Fibroblast of mammary gland (primary cell): Measurements from ENCODE around the gene PDE1A.

Source experiments
- DNase-seq: peaks from one replicate; pipeline ENCODE4 v3.0.0-alpha.2; 2010; ENCODE audit warnings: low read depth
- H3K4me3 ChIP-seq: 2 replicates; pipeline ENCODE4 v1.5.1; 2011; ENCODE audit warnings: low read depth, mild to moderate bottlenecking, low read length, moderate library complexity; ENCODE audit not compliant: control insufficient read depth
- CTCF ChIP-seq: conservative IDR thresholded peaks from 2 replicates; pipeline ENCODE4 v1.5.1; 2011; ENCODE audit warnings: low read depth, low read length, inconsistent platforms; ENCODE audit not compliant: control insufficient read depth, insufficient read depth

Gene PDE1A

GRCh38 chr2:182375862-182376261, 51.0 kb downstream of the PDE1A start:
- DNase-seq: no peak
- TF ChIP-seq CTCF: no peak
- no peak overlapping the region for H3K4me3 ChIP-seq

GRCh38 chr2:182372661-182373060, 54.2 kb downstream of the PDE1A start:
- no peak overlapping the region for H3K4me3 ChIP-seq
- TF ChIP-seq CTCF: no peak
- peak; percentile 91 for DNase-seq

DNA sequence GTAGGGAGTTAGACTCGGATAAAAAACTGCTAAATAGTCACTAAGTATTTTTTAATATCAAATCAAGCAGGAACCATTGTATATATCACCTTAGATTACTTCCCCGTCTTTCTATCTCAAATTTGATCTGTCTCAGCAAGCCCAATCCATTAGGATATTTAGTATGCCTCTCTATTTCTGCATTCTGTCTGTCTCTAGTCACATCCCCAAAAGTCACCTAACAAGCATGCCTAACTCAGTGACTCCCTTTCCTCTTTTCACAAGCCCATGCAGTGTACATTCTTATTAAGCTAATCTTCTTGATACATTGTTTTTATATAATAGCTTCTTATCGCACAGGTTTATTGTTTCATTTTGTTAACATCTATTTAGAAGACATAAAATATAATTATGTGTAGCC, 57.8 kb downstream of the PDE1A start:
- H3K4me3 ChIP-seq: no peak overlapping the region
- no peak for DNase-seq
- no peak for TF ChIP-seq CTCF

GRCh38 chr2:182368446-182368845, 58.4 kb downstream of the PDE1A start:
- TF ChIP-seq CTCF: no peak
- H3K4me3 ChIP-seq: no peak overlapping the region
- peak; percentile 72 for DNase-seq

- no peak overlapping the region for H3K4me3 ChIP-seq
- no peak for TF ChIP-seq CTCF
- no peak for DNase-seq
Observed at GRCh38 chr2:182367401-182367800, 59.4 kb downstream of the PDE1A start.

- no peak for TF ChIP-seq CTCF
- peak; percentile 92 for DNase-seq
Observed at GRCh38 chr2:182366628-182367027, 60.2 kb downstream of the PDE1A start.

GRCh38 chr2:182365855-182366254, 61.0 kb downstream of the PDE1A start:
- no peak for DNase-seq
- H3K4me3 ChIP-seq: no peak overlapping the region
- TF ChIP-seq CTCF: no peak

More at GRCh38 chr2:182366628-182367027, 60.2 kb downstream of the PDE1A start:
- H3K4me3 ChIP-seq: no peak overlapping the region
